Measurements from ENCODE around the gene OSBP2.
A peak's percentile ranks its signal among the peaks of the same experiment; 100 is the strongest.
"Not testable (repeated sequence)": the region's sequence is repeated elsewhere in the genome, so short reads cannot be mapped to it uniquely, and the experiment has no call there.

The OSBP2 gene

GRCh38 chr22:30680991-30681770 lies 13.5 kb upstream of the OSBP2 start:
- no peak for DNase-seq

- DNase-seq: no peak
Observed at GRCh38 chr22:30681831-30682230, 12.8 kb upstream of the OSBP2 start.

- no peak for DNase-seq
Observed at GRCh38 chr22:30685178-30685577, 9.5 kb upstream of the OSBP2 start.

- no peak for DNase-seq
Observed at GRCh38 chr22:30687358-30687757, 7.3 kb upstream of the OSBP2 start.

- no peak for DNase-seq
Observed at GRCh38 chr22:30689622-30690021, 5.1 kb upstream of the OSBP2 start.

GRCh38 chr22:30691204-30691603 lies 3.5 kb upstream of the OSBP2 start:
- no peak for DNase-seq

GRCh38 chr22:30694171-30694639 lies 469 bp upstream of the OSBP2 start:
- peak; percentile 58 for DNase-seq

GRCh38 chr22:30695351-30695851 lies 727 bp downstream of the OSBP2 start:
- no peak for DNase-seq

GRCh38 chr22:30695871-30696655 lies 1.4 kb downstream of the OSBP2 start:
- no peak for DNase-seq

- DNase-seq: no peak
Observed at GRCh38 chr22:30697975-30698374, 3.3 kb downstream of the OSBP2 start.

GRCh38 chr22:30701872-30702271 lies 7.2 kb downstream of the OSBP2 start:
- DNase-seq: no peak

- DNase-seq: no peak
Observed at GRCh38 chr22:30702856-30703255, 8.2 kb downstream of the OSBP2 start.

GRCh38 chr22:30704978-30705377 lies 10.3 kb downstream of the OSBP2 start:
- DNase-seq: no peak

- DNase-seq: no peak
Observed at GRCh38 chr22:30705710-30706651, 11.3 kb downstream of the OSBP2 start.

- not testable (repeated sequence) for DNase-seq
Observed at GRCh38 chr22:30709980-30710379, 15.3 kb downstream of the OSBP2 start.

GRCh38 chr22:30712094-30712493 lies 17.4 kb downstream of the OSBP2 start:
- DNase-seq: no peak

GRCh38 chr22:30714062-30714461 lies 19.4 kb downstream of the OSBP2 start:
- DNase-seq: no peak

GRCh38 chr22:30717331-30717921 lies 22.8 kb downstream of the OSBP2 start:
- no peak for DNase-seq

GRCh38 chr22:30717952-30718351 lies 23.3 kb downstream of the OSBP2 start:
- DNase-seq: no peak

GRCh38 chr22:30718491-30718890 lies 23.8 kb downstream of the OSBP2 start:
- no peak for DNase-seq

- no peak for DNase-seq
Observed at GRCh38 chr22:30718938-30719337, 24.3 kb downstream of the OSBP2 start.

- DNase-seq: no peak
Observed at GRCh38 chr22:30720263-30720837, 25.7 kb downstream of the OSBP2 start.

Measured in activated CD4-positive, alpha-beta T cell treated with anti-CD3 and anti-CD28 coated beads, Interleukin-2, amount 50 U/mL, for 1 hour (primary cell).